GM18511 (cell line): ENCODE results near the gene CBARP.

Experiments
- ATAC-seq: cut with Tn5 transposase; IDR thresholded peaks from one replicate; pipeline ENCODE4 v1.9.1; 2021; ENCODE audit warnings: mild to moderate bottlenecking, moderate library complexity; ENCODE audit not compliant: unreplicated experiment

The CBARP gene

DNA sequence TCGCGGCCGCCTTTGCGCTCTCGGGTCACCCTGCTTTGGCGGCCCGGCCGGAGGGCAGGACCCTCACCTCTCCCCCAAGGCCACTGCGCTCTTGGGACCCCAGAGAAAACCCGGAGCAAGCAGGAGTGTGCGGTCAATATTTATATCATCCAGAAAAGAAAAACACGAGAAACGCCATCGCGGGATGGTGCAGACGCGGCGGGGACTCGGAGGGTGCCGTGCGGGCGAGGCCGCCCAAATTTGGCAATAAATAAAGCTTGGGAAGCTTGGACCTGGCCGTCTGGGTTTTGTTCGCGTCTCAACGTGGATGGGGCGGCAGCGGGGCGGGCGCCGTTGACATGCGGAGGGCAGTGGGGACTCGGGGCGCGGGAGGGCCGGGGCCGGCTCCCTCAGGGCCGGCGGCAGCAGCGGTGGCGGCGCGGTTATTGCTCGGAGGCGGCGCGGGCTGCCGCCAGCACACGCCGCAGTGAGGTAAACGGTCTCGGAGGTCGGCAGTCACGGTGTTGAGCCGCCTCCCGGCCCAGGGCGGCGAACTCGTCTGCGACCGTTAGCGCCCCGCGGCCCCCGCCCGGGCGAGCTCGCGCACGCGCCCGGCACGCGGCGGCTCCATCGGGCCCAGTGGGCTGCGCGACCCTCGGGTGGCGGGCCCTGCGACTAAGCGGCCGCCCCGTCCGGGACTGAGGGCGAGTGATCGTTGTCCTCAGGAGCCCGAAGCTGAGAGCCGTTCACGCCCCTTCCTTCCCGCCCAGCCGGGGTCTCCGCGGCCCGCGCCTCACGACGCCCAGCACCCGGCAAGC lies 9.4 kb downstream of the CBARP start:
- ATAC-seq: no peak

DNA sequence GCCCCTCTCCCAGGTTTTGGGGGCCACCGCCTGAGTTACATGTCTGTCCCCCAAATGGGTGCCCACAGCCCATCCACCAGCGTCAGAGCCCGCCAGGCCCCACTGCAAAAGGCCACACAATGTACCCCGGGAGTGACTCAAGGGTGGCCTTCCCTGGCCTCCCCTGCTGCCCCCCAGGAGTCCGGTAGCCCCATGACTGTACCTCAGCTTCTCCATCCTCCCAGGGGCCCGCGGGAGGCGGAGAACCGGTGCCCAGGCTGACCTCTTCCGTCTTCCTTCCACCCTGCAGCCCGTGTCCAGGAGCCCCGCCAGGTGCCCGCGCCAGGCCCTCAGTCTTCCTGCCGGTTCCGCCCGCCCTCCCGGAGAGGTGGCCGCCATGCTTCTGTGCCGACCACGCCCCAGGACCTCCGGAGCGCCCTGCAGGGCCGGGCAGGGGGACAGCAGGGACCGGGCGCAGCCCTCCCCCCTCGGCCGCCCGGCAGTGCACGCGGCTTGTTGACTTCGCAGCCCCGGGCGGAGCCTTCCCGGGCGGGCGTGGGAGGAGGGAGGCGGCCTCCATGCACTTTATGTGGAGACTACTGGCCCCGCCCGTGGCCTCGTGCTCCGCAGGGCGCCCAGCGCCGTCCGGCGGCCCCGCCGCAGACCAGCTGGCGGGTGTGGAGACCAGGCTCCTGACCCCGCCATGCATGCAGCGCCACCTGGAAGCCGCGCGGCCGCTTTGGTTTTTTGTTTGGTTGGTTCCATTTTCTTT lies 10.3 kb downstream of the CBARP start:
- no peak for ATAC-seq

DNA sequence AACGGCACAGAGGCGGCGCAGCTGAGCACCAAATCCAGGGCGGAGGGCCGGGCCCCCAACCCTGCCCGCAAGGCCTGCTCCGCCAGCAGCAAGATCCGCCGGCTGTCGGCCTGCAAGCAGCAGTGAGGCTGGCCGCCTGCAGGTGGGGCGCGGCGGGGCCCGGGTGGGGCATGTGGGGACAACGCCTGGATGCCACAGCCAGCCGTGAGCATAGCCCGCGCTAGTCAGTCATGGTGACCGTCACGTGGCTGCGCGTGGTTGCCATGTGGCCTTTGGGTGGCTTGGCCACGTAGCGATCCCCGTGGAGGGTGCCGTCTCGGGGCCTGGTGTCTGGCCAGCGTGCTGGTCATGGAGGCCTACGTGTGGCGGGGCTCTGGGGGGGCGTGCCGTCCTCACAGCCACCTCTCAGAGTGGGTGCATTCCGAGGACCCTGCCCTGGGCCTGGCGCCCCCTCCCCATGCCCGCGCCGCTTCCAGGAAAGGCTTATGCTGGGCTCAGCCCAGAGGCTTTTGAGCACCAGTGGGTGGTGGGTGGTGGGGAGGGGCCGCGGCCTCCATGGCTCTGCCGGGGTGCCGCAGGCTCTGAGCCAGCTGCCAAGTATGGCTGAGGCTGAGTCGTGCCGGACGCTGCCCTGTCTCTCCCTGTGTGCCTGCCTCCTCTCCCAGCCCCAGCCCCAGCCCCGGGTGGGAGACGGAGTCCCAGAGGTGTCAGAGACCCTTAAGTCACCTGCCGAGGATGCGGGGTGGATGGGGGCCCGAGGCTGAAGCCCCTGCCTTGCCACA lies 11.1 kb downstream of the CBARP start:
- no peak for ATAC-seq

DNA sequence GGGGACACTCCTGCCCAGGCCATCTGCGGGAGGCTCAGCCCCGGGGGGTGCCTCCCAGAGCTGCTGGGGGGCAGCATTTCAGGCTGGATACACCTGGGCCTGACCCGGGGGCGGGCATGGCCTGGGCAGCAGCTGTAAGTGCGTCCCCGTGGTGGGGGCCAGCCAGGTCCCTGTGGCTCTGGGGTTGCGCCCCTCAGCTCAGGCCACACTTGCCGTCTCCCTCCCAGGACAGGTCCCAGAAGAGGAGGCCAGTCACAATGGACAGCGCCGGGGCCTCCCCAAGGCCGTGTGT lies 11.6 kb downstream of the CBARP start:
- ATAC-seq: no peak

DNA sequence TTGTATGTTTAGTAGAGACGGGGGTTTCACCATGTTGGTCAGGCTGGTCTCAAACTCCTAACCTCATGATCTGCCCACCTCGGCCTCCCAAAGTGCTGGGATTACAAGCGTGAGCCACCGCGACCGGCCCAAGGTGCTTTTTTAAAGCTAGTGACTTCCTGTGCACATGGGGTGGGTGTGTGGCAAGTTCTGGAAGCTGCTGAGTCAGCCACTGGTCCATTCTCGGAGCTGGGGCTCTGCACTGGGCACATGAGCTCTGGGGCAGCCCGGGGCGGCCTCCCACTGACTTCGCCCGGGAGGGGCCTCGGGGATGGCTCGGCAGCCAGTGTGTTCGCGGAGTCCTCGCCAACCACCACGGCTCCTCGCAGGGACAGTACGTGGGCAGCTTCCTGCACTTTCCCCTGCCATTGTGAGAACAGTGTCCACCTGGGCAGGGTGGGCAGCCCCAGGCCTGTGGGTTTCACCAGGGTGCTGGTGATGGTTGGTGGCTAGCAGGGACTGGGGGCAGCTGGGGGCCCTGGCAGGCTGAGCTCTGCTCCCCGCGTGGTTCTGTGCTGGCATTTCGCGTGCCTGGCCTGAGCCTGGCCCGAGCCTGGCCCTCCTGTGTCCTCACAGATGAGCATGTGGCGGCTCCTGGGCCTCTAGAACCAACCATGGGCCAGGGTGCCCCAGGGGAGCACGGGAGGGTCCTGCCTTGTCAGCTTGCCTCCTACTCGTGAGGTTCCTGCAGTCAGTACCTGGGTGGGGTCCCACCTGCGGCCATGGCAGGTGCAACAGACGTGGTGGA lies 12.2 kb downstream of the CBARP start:
- ATAC-seq: no peak

DNA sequence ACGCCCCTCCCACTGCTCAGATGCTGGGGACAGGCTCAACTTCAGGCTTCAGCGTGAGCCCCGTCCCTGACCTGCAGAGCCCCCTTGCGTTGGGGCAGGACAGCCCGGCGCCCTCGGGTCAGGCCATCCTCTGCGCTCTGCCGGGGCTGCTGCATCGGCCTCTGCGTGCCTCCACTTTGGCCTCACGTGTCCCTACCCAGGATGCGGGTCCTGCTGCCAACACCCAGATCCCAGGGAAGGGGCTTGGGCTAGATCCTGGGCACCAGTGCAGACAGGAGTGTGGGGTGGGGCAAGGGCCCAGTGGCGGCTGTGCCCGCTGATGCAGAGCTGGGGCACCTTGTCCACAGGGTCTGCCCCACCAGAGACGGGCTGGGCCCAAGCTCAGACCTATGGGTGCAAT lies 13.0 kb downstream of the CBARP start:
- ATAC-seq: no peak

DNA sequence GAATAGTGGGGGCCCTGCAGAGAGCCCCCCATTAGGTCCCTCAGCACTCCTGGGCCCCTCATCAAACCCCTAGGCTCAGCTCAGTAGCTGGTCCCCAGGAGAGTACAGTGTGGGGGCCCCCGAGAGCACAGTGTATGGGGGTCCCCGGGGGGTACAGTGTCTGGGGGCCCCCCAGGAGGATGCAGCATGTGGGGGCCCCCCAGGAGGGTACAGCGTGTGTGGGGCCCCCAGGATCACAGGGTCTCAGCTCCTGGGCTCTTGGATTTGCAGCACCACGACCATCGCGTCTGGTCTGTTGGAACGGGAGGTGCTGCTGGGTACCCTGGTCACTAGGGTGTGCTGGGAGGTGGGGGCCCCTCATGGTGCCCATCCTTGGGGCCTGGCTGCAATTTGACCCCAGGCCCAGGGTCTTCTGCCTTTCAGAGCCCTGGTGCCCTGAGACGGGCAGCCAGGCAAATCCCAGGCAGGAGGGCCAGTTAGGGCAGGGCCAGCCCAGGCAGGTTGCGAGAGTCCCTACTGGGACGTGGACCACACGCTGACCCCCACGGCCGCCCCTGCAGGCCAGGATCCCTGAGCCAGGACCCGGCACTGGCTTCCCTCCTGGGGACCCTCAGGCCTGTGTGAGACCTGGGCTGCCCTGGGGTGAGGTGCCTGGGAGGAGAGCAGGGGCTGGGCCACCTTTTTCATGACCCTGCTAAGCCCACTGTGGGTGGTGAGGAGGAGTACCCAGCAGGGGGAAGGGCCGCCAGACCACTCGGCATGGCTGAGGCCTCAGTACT lies 13.6 kb downstream of the CBARP start:
- no peak for ATAC-seq

DNA sequence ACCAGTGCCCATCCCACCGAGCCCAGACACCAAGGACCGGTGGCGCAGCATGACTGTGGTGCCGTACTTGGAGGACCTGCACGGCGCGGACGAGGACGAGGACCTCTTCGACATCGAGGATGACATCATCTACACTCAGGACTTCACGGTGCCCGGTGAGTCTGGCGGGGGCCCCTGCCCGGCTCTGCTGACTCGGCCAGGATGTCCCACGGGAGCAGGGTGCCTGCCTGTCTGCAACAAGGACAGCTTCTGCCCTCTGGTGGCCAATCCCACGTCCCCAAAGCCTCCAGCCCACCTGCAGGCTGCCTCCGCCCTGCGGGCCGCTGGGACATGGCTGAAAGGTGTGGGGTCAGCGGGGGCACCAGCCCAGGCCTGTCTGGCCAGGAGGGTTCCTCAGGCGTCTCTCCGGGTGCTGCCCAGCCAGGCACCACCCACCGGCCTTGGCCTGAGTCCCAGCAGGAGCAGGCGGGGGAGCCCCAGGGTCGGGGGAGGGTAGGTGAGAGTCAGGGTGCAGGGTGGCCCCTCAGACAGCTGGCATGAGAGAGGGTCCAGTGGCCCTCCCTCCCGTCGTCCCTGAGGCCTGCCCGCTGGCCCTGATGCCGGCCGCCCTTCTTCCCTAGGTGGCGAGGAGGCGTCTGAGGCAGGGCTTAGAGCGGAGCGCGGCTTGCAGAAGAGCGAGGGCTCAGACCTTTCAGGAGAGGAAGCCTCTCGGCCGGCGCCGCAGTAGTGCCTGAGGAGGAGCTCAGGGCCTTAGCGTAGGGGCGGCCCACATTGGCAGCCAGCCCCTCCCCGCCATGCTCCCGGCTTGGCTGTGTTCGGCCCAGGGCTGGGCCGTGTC lies 14.6 kb downstream of the CBARP start:
- no peak for ATAC-seq

DNA sequence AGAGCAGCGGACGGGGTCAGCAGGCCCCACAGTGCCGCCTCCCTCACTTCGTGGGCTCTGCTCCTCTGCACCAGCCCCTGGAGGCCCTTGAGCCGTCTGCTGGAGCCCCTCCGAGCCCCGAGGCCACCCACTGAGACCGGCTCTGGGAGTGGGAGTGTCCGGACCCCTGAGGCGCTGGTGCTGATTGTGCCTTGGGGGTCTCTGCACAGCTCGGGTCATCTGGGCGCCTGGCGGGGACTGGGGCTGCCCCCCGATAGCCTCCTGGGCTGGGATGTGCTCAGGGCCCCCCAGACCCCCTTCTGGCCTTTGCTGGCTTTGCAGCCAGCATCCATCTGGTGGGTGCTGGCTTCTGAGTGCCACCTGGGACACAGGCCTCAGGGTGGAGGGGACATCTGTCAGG lies 15.4 kb downstream of the CBARP start:
- ATAC-seq: no peak

DNA sequence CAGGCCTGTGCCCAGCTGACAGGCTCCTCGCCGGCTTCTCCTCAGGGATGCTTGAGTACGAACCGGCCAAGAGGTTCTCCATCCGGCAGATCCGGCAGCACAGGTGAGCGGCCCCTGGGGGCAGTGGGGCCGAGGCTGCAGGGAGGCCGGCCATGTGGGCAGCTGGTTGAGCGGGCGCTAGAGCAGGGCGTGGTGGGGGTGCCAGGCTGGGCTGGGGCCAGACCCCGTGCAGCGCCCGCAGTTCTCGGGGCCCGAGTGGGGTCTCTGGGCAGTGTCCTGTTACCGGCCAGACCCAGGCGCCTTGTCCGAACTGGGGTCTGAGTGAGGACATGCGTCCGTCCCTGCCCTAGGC lies 15.9 kb downstream of the CBARP start:
- ATAC-seq: no peak

DNA sequence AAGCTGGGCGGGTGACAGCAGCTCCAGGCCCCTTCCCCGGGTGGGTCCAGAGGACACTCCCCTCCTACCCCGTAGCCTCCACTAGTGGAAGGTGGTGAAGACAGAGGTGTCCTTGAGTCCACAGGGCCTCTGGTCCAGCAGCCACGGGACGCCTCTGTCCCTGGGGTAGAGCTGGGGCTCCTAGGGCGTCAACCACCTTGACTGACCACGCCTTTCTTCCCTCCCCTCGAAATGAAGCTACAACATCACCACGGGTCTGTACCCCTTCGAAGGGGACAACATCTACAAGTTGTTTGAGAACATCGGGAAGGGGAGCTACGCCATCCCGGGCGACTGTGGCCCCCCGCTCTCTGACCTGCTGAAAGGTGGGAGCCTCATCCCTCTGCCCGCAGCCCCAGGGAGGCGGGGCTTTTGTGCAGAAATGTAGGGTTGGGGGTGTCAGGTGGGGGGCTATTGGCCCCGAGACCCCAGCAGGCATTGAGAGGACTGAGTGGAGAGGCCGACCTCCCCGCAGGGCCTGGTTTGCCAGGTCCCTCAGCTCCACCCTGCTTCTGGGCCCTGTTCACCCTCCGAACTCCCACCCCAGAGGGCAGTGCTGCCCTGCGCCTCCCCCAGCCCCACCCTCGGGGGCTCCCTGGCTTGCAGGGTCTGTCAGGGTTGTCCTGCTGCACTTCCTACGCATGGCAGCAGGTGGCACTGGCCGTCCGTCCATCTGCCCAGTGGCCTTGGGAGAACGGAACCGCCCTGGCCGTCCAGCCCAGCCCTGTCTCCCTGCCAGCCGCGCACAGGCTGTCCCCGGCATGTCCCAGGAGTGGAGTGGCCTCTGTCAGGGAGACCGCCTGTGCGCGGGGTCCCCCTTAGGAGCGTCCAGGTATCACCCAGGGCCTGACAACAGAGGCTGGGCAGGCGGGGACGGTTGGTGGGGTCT lies 16.6 kb downstream of the CBARP start:
- ATAC-seq: no peak

DNA sequence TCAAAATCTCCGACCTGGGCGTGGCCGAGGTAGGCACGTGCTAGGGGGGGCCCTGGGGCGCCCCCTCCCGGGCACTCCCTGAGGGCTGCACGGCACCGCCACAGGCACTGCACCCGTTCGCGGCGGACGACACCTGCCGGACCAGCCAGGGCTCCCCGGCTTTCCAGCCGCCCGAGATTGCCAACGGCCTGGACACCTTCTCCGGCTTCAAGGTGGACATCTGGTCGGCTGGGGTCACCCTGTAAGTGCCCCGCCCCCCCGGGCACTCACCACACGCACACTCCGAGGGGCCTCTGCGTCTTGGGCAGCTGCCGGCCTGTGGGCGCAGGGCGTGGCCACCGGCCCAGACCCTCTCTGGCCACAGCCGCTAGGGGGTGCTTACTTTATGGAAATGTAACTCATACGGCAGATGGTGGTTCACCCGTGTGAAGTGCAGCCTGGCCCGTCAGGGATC lies 17.3 kb downstream of the CBARP start:
- no peak for ATAC-seq

DNA sequence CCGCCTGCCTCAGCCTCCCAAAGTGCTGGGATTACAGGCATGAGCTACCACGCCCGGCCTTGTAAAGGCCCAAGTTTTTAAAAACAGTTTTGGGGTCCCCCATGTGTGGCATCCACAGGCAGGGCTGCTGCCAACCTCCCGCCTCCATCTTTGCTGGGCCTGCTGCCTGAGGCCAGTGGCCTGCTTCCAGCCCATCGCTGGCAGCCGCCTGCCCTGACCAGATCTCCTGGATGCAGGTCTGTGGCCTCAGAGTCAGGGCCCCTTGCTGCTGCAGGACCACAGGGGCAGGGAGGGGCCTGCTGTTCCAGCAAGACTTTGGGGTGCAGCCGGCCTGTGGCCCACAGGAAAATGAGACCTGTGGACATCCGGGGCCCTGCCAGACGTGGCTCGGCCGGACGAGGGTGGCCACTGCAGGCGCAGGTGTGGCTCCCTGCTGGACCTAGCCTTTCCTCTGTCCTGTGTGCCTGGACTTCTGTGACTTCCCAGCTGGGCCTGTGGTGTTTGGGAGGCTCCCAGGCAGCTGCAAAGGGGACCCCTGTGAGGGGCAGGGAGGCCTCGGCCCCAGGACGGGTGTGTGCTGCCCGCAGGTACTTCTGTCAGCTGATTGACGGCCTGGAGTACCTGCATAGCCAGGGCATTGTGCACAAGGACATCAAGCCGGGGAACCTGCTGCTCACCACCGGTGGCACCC lies 17.9 kb downstream of the CBARP start:
- no peak for ATAC-seq

DNA sequence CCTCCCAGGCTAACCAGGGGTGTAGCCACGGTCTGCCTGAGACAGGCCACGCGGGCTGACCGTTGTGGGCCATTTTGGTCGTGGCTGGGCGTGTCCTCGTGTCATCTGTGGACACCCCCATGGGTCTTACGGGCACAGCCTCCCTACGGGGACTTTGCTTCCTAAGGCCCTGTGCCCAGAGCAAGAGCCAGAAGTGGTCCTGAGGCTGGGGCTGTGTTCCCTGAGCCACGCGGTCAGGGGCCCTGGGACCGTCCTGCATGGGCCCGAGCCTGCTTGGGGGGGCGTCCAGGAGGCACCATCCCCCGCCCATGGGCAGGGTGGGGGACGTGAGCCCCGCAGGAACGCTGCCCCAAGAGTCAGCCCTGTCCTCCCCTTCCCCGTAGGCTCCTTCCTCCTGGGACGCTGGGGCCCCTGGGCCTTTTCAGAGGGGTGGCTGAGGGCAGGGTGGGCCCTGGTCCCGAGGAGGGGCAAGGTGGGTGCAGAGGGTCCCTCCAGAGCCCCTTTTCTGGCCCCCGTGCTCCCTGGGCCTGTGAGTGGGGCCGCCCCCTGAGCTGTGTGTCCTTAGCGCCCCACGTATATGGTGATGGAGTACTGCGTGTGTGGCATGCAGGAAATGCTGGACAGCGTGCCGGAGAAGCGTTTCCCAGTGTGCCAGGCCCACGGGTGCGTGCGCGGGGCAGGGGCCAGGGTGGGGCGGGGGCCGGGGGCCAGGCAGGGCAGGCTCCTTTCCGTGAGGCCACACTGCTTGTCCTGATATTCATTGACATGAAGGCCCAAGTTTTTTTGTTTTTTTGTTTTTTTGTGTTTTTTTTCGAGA lies 18.8 kb downstream of the CBARP start:
- ATAC-seq: no peak

DNA sequence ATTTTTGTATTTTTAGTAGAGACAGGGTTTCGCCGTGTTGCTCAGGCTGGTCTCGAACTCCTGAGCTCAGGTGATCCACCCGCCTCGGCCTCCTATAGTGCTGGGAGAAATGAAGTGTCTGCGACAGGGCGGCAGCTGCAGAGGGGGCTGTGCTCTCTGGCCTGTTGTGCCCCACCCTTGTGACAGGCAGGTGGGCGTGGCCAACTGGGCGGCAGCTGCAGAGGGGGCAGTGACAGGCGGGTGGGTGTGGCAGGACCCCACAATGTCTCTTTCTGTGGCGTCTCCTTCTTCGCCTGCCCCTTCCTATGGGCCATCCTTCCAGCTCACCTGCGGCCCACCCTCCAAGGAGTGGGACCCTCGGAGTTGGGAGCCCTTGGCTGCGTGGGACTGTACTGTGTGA lies 20.4 kb downstream of the CBARP start:
- no peak for ATAC-seq

DNA sequence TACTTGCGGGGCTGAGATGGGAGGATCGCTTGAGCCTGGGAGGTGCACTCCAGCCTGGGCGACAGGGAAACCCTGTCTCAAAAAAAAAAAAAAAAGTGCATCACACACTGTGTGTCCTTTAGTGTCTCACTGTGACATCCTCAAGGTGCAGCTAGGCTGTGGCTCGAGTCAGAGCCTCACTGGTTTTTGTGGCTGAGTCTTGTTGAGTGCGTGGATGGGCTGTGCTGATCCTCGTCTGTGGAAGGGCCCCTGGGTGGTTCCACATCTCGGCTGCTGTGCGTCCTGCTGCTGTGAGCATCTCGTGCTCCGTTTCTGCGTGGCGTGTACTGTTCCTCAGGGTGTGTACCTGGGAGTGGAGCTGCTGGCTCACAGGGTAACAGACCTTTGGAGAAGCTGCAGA lies 21.0 kb downstream of the CBARP start:
- ATAC-seq: no peak
